Inferior parietal cortex (tissue), 1 donor: ENCODE data around the gene DZIP3.
"Not testable (repeated sequence)": the region's sequence is repeated elsewhere in the genome, so short reads cannot be mapped to it uniquely, and the experiment has no call there.

Experiments used
- DNase-seq: peaks from one replicate; pipeline ENCODE4 v3.0.0-alpha.2; 2016; ENCODE audit errors: extremely low spot score

DZIP3 gene

DNA sequence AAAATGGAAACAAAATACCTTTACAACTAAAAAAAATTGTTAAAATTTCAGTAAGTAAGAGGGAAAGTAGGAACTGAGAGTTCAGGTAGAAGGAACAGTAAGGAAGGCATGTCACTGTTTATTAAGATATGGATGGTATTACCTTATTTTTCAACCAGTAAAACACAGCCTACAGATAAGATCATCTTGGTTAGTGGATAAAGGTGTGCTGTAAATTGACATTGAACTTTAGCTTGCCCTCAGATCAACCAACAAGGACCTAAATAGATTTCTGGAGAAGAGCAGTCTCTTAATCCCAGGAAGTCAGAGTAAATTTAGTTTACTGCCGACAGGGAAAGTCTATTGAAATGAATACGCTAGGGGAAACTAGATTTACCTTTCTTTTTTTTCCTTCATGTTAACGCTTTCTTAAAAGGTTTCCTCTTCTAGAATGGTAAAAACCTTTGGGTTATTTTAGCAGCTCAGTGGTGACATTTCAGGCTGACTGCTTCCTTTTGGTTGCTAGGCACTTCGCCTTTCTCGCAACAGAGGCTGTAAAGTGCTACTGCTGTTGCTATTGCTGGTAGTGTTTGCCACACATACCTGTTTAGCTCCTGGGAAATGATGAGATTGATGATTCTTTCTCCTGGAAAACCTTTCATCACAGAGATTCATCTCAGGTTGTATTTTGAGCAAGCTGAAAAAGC is 12.9 kb downstream of the DZIP3 start:
- peak; percentile 62 for DNase-seq

DNA sequence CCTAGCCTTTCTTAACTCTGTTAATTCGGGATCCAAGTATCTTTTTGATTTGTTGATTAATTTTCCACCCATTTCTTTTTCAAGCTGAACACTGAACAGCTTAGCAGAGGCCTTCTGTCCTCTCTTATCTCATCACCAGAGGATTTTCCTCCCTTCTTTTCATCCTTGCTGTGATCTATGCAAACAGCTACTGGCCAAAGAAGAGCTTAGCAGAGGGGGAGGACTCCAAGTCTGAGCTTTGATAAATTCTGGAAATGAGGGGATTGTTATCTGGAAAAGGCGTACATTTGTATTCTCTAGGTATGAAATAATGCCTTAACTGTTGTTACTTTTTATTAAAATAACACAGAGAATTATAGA is 13.4 kb downstream of the DZIP3 start:
- no peak for DNase-seq

DNA sequence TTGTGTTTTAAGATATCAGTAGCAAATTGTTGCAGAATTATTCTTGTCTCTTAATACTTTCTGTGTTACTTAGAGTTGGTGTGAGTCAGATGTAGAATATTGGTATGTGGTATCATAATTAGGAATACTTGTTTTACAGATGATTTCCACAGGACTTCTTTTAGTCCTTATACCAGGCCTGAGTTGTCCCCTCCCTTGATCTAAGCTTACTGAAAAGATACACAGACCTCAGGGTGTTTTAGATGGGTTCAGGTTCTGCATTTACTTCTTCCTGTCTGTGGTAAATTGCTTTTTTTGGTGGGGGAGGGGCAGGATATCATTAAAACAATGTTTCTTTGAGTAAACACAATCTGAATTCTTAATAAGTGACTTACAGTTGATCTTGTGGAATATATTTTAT is 14.2 kb downstream of the DZIP3 start:
- no peak for DNase-seq

DNA sequence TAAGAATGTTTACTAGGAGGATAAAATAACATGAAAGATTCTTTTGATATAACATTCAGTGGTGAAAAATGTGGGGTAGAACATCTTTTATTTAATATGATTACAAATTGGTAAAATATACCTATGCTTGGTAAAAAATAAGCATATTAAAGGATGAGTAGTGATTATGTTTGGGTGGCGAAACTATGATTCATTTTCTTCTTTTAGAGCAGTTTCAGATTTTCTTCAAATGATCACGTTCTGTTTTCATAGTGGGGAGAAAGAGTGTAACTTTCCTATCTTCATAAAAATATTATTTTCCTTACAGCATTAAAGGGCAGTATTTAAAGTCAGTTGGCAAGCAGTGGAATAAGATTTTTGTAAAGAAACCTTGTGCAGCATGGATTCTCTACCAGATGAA is 15.5 kb downstream of the DZIP3 start:
- DNase-seq, result no peak

DNA sequence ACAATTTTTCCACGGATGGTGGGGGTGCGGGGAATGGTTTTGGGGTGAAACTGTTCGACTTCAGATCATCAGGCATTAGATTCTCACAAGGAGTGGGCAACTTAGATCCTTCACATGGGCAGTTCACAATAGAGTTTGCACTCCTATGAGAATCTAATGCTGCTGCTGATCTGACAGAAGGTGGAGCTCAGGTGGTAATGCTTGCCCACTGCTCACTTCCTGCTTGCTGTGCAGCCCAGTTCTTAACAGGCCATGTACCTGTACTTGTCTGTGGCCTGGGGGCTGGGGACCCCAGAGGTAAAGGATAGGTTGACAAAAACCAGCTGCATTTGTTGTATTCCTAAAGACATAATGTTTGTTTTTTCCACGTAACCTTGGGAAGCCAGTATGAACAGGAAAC is 16.0 kb downstream of the DZIP3 start:
- DNase-seq, result no peak

DNA sequence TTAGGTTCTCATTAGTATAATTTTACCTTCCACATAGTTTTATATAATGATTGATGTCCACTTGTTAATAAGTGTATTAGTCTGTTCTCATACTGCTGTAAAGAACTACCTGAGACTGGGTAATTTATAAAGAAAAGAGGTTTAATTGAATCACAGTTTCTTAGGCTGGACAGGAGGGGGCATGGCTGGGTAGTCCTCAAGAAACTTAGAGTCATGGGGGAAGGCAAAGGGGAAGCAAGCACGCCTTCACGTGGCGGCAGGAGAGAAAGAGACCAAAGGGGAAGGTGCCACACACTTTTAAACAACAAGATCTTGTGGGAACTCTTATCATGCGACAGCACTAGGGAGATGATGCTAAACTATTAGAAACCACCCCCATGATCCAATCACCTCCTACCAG is 19.2 kb downstream of the DZIP3 start:
- DNase-seq, result no peak

DNA sequence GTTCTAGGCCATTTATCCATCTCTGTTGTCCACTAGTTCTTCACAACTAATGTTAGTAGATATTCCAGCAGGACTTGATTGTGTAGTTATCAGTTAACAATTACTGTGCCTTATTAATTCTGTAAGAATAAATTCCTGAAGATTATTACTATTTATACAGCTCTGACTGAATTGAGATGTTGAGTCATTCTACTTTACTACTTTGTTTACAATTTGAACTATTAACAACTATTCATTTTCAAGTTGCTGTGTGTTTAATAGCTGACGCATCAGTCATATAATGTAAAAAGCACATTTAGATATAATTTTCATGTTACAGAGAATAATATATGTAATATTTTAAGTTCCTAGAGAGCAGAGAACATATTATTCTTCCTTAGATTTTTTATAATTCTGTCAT is 21.1 kb downstream of the DZIP3 start:
- DNase-seq, result no peak

DNA sequence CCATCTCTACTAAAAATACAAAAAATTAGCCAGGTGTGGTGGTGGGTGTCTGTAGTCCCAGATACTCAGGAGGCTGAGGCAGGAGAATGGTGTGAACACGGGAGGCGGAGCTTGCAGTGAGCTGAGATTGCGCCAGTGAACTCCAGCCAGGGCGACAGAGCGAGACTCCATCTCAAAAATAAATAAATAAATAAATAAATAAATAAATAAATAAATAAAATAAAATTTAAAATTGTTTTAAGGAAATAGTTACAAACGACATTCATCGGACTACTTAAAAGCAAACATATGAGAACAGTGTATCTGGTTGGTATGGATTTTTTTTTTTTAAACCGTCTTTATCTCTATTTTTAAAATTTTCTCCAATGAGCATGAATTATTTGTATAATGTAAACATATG is 26.6 kb downstream of the DZIP3 start:
- DNase-seq, result not testable (repeated sequence)

DNA sequence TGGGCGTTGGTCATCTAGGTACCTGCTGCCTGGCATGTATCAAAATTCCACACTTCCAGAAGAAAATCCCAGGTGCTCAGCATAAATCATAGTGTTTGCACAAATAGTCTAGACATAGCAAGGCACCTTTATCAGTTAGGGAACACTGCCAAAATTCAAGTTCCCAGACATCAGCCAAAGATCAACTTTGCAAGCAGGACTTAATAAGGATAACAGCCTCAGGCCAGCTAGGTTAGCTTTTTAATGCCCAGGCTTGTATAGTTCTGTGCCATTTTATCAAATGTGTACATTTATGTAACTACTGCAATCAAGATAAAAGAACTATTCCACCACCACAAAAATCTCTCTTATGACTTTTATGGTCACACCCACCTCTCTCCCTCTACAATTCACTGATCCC is 30.7 kb downstream of the DZIP3 start:
- DNase-seq, result no peak

DNA sequence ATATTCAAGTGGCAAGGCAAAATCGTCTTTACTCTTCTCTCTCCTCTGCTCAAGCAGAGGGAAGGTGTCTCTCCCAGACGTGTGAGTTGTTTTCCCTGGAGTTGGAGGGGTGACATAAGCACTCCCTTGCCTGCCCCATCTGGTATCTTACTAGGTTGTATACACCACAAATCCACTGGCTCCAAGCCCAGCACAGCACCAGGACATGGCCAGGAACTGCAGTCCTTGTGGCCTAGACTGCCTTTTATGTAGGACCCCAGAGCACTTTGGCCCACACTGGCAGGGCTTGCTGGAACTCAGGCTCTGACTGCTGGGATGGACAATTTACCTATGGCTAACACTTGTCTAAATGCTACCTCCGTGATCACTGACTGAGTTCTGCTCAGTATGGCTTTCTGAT is 34.0 kb downstream of the DZIP3 start:
- no peak for DNase-seq

DNA sequence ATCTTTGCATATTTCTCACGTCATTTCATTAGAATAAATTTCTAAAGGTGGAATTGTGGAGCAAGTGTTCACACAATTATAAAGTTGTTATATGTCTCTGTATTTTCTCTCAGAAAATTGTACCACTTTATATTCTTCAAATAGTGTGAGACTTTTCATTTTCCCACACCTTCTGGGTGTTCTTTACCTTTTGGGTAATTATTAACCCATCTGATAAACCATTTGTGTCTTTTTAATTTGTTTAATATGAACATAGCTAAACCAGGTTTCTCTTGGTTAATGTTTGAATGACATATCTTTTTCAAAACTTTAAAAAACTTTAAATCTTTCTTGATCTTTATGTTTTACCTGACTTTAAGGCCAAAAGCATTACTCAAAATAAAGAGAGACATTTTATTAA is 40.5 kb downstream of the DZIP3 start:
- no peak for DNase-seq

DNA sequence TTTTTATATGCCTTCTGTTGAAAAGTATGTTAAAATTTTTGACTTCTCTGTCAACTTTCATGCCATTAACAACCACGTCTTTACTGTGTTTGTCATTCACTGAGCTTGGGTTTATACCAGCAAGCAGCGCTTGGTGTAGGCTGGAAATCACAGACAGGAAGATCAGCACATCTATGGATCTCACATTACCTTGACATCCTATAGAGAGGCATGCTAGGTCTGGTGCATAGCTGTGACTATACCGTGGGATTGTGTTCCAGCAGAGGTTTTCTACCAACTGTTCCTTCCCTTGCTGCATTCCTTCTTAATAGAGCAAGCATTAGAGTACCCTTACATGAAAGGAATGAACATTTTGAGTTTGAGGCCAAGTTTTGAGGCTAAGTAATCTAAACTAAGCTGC is 53.0 kb downstream of the DZIP3 start:
- DNase-seq, result no peak

DNA sequence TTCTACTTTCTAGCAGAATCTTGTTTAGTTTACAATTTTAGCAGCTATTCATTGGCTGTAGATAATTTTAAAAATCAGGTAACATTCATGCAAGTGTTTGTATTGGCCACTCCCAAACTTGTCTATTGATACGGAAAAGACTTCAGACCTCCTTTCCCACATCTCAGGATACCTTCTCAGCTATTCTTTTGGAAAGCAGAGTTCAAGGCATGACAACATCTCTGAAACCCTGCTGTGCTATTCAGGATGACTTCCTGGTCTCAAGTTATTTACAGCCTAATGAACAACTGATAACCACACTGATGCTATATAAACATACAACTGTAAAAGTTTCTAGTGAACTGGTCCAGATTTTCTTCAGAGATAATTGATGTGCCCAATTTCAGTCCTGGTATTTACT is 55.8 kb downstream of the DZIP3 start:
- DNase-seq, result no peak

DNA sequence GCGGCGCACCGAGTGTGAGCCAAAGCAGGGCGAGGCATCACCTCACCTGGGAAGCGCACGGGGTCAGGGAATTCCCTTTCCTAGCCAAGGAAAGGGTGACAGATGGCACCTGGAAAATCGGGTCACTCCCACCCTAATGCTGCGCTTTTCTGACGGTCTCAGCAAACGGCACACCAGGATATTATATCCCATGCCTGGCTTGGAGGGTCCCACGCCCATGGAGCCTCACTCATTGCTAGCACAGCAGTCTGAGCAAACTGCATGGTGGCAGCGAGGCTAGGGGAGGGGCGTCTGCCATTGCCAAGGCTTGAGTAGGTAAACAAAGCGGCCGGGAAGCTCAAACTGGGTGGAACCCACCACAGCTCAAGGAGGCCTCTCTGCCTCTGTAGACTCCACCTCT is 66.1 kb downstream of the DZIP3 start:
- not testable (repeated sequence) for DNase-seq

DNA sequence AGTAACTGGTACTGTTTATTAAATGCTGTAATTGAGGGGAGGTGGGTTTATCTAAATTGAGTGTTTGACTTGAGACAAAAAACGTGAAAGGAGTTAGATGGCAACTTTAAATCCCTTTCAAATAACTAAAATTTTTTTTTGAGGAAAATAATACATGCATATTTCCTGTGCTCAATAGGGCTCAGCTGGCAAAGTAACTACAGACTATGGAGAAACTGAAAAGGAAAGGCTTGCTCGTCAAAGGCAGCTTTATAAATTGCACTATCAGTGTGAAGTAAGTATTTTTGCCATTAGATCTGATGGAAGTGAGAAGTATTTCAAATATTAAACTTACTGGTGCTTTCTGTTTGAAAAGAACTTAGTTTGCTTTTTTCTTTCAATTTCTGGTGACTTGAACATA is 72.2 kb downstream of the DZIP3 start:
- no peak for DNase-seq

DNA sequence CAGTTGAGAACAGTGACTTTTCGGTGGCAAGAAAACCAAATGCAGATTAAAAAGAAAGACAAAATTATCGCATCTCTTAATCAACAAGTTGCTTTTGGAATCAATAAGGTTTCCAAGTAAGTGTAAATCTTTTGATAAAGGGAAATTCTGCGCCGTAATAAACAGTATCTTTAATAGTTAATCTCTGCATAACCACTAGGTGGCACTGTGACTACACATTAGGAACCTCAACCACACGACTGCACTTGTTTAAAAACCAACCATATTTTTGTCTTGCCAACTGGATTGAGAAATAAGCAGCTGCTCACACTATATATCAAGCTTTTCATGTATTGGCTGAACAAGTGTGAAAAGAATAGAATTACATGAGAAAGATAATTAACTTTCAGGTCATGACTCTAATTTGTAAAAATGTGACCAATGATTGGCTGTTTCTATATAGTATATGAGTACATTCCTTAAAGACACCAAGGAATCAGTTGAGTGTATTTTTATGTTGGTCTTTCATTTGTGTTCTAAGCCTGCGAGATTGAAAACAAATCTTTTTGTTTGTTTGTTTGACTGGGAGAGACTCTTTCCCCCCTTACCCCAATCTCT is 72.7 kb downstream of the DZIP3 start:
- DNase-seq, result peak; percentile 84

DNA sequence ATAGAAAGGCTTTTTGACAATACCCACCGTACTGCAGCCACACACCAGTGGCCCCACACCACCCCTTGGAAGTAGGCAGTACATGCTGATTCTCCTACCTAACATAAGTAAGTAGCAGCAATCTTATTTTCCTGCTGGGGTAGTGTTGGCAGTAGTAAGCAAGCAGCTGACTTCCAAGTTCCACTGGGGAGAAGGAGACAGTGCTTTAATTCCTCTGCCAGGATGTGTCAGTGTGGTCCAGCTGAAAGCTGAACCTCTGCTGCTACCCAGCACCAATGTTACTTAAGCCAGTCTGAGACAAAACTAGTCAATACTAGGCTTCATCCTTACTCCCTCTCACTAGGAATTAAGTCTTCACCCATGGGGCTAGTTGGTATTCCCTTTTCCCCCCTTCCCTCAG is 74.7 kb downstream of the DZIP3 start:
- no peak for DNase-seq

DNA sequence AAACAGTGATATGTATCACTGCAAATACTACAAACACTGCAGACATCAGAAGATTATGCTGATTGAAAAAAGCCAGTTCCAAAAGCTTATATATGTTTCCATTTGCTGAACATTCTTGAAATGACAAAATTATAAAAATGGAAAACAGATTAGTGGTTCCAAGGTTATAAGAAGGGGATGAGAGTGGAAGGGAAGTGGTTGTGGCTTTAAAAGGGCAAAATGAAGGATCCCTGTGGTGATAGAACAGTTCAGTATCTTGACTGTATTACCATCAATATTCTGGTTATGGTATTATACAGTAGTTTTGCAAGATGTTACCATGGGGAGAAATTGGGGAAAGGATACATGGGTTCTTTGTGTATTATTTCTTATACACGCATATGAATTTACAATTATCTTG is 77.8 kb downstream of the DZIP3 start:
- DNase-seq, result no peak

DNA sequence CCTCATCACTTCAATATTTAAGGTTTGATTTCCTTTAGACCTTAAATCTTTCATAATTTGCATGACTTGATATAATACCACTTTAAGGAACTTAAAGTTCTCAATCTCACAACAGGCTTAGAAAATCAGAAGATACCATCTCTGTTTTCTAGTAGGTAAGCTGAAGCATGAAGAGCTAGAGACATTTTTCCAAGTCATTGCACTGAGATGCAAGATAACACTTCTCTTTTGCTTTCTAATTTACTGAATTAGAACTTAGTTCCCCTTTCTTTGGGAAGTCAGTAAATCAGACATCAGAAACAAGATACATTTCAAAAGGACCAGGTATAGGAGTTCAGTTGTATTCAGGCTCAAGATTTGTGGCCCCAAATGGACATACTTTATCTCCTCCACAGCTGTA is 79.7 kb downstream of the DZIP3 start:
- no peak for DNase-seq

DNA sequence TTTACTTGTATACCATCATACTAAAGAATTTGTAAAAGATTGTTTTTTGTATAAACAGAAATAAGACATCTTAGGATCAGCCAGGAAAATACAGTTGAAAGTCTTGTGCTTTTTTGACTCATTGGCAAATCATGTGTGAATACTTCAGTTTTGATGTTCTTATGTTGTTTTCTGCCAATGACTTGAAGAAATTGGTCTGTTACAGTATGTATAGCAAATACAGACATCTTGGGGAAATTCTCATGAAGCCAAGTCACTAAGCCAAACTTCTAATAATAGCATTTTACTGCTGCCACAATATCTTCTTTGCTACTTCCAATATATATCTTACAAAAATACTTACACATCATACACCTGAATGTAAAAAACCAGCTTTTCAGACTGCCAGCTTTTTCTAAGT is 83.2 kb downstream of the DZIP3 start:
- no peak for DNase-seq

DNA sequence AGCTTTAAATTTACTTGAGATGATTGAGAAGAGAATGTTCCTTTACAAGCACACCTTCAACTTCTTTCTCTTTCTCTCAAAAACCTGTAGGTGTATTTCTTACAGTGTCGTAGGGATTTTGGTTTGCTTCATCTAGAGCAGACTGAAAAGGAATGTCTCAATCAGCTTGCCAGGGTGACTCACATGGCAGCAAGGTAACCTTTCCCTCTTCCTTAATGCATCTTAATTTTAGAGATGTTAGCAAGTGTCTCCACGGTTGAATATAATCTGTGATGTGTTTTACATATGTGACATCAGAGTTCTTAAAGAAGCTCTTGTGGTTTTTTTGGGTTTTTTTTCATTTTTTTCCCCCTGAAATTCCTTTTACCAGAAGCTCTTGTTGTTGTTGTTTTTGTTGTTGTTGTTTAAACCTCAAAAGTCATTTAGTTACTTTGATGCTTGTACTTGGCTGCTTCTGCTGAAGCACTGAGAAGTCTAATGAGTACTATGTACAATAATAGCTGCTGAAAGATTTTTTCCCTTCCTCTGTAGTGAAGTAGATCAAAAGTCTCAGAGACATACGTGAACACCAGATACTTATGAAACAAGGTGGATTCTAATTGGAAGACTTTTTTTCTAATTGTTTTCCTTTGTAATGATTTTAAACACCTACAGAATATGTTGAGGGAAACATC is 84.6 kb downstream of the DZIP3 start:
- no peak for DNase-seq

DNA sequence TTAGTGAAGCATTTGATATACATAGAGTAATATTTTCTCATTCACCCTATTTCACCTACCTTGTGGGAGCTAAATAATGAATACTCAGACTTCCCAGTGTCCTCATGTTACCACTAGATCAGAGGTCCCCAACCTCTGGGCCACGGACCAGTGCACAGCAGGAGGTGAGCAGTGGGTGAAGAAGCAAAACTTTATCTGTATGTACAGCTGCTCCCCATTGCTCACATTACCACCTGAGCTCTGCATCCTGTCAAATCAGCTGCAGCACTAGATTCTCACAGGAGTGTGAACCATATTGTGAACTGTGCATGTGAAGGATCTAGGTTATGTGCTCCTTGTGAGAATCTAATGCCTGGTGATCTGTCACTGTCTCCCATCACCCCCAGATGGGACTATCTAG is 88.3 kb downstream of the DZIP3 start:
- no peak for DNase-seq

DNA sequence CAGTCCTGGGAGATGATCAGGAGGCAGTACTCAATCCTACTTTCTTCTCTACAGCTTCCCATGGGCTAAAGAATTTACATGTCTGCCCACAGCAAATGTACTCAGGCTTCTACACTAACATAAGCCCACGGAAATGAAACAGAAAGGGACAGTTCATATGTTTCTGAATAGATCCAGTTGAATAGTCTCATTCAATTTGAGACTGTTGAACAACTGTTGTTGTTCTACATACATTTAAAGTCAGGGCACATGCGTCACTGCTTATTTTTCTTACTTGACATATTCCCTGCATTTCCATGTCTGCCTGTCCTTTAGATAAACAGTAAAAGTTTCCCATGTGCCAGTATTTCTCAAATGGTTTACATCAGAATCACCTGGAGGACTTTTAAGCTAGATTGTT is 102.8 kb downstream of the DZIP3 start:
- not testable (repeated sequence) for DNase-seq

DNA sequence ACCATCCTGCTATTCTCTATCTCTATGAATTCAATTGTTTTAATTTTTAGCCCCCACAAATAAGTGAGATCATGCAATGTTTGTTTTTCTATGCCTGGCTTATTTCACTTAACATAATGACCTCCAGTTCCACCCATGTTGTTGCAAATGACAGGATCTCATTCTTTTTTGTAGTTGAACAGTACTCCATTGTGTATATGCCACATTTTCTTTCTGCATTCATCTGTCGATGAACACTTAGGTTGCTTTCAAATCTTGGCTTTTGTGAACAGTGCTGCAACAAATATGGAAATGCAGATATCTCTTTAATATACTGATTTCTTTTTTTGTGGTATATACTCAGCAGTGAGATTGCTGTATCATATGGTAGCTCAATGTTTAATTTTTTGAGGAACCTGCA is 108.9 kb downstream of the DZIP3 start:
- DNase-seq, result no peak
